A549 (cell line): Measurements from ENCODE around the gene ABHD11. TPM values are rescaled to one million over a fixed set of nuclear protein-coding genes. Genes with fewer than 3 reads are reported as not detected.

Experiments used
- ATAC-seq, 2 experiments: fragments of 200-7000 bp in 1 of 2; fragments of >200 bp in 1 of 2; cut with Nextera tagmentation in 1 of 2; cut with Tn5 transposase in 1 of 2; 3 replicates each; pipeline versions ENCODE4 v1.8.0 to v1.9.1; 2018 to 2020; ENCODE audit warnings: mild to moderate bottlenecking in 1 of 2, moderate library complexity in 1 of 2
- CTCF ChIA-PET: fragments of 300-600 bp; sonication (Branson Sonifier 250); formaldehyde crosslinking; extraction: SDS; loops from one replicate; lab custom pipeline; 2021; ENCODE audit warnings: antibody characterized with exemption, inconsistent platforms; lab: Yijun Ruan, JAX
- POLR2A ChIA-PET: fragments of 350-600 bp; formaldehyde crosslinking; extraction: SDS; loops from one replicate; lab custom pipeline; 2021; ENCODE audit warnings: antibody characterized with exemption, inconsistent platforms; lab: Yijun Ruan, JAX
- DNase-seq, 2 experiments: peaks; one replicate each; pipeline versions ENCODE4 v3.0.0 to v3.0.0-alpha.2; 2011 to 2016; ENCODE audit warnings: low read depth in 1 of 2, low spot score in 1 of 2
- FAIRE-seq: peaks from 2 replicates; lab custom pipeline; 2011; peaks lifted over from hg19 to GRCh38; lab: Jason Lieb, UNC
- H3K27ac ChIP-seq, 2 experiments: fragments of >200 bp; sonication (Bioruptor Twin); formaldehyde crosslinking; 3 replicates each; pipeline ENCODE4 v1.5.1; 2016 to 2017
- H3K4me1 ChIP-seq: fragments of >200 bp; sonication (Bioruptor Twin); formaldehyde crosslinking; 3 replicates; pipeline ENCODE4 v1.6.1; 2016
- H3K4me2 ChIP-seq: fragments of >200 bp; sonication (Bioruptor Twin); formaldehyde crosslinking; 3 replicates; pipeline ENCODE4 v1.6.1; 2016
- H3K4me3 ChIP-seq: fragments of >200 bp; sonication (Bioruptor Twin); formaldehyde crosslinking; 3 replicates; pipeline ENCODE4 v1.5.1; 2016
- H3K9me3 ChIP-seq: fragments of >200 bp; sonication (Bioruptor Twin); formaldehyde crosslinking; 3 replicates; pipeline ENCODE4 v1.6.1; 2016
- BHLHE40 ChIP-seq: IDR thresholded peaks from 2 replicates; pipeline ENCODE4 v1.6.1; 2012; ENCODE audit warnings: low read depth, low read length, inconsistent platforms
- CHD4 ChIP-seq: fragments of 200-600 bp; sonication (generic); IDR thresholded peaks from 2 replicates; pipeline ENCODE4 v1.6.1; 2016; ENCODE audit warnings: antibody characterized with exemption, mild to moderate bottlenecking, borderline replicate concordance
- EHF ChIP-seq: fragments of 250-450 bp; sonication (Bioruptor Pico); IDR thresholded peaks from 2 replicates; pipeline ENCODE4 v1.5.0; 2020; ENCODE audit warnings: mild to moderate bottlenecking
- EP300 ChIP-seq, 2 experiments: fragments of >200 bp; sonication (Bioruptor Twin); formaldehyde crosslinking; IDR thresholded peaks; 2 replicates in 1 of 2; 3 replicates in 1 of 2; pipeline ENCODE4 v1.6.1; 2016 to 2017
- ESRRA ChIP-seq: fragments of 150-350 bp; IDR thresholded peaks from 2 replicates; pipeline ENCODE4 v1.6.1; 2014; ENCODE audit warnings: mild to moderate bottlenecking, low read length, borderline replicate concordance
- HOXA7 ChIP-seq: fragments of 250-450 bp; sonication (Bioruptor Pico); IDR thresholded peaks from 2 replicates; pipeline ENCODE4 v1.5.0; 2020; ENCODE audit warnings: mild to moderate bottlenecking, moderate library complexity
- HOXB5 ChIP-seq: fragments of 250-450 bp; sonication (Bioruptor Pico); IDR thresholded peaks from 2 replicates; pipeline ENCODE4 v1.5.0; 2020; ENCODE audit warnings: mild to moderate bottlenecking, moderate library complexity
- JUN ChIP-seq, 2 experiments: fragments of >200 bp; sonication (Bioruptor Twin); formaldehyde crosslinking; IDR thresholded peaks; 2 replicates in 1 of 2; 3 replicates in 1 of 2; pipeline ENCODE4 v1.6.1; 2016 to 2017
- KDM1A ChIP-seq: fragments of 200-600 bp; sonication (generic); IDR thresholded peaks from 2 replicates; pipeline ENCODE4 v1.6.1; 2016; ENCODE audit warnings: low read depth, mild to moderate bottlenecking
- KDM5A ChIP-seq: fragments of 200-600 bp; sonication (generic); IDR thresholded peaks from 2 replicates; pipeline ENCODE4 v1.6.1; 2016; ENCODE audit warnings: antibody characterized with exemption, mild to moderate bottlenecking
- MYC ChIP-seq: IDR thresholded peaks from 2 replicates; pipeline ENCODE4 v1.6.1; 2012; ENCODE audit warnings: mild to moderate bottlenecking, inconsistent platforms, low read length, improper control_type of control experiment, borderline replicate concordance
- PHF8 ChIP-seq: fragments of 200-600 bp; sonication (generic); IDR thresholded peaks from 2 replicates; pipeline ENCODE4 v1.6.1; 2016; ENCODE audit warnings: low read depth, mild to moderate bottlenecking, antibody characterized with exemption, moderate library complexity, borderline replicate concordance
- POLR2A ChIP-seq: IDR thresholded peaks from 2 replicates; pipeline ENCODE4 v1.6.1; 2012; ENCODE audit warnings: mild to moderate bottlenecking, low read length
- RAD21 ChIP-seq, 2 experiments: fragments of >200 bp in 1 of 2; sonication (Bioruptor Twin) in 1 of 2; formaldehyde crosslinking in 1 of 2; IDR thresholded peaks in 1 of 2; conservative IDR thresholded peaks in 1 of 2; 2 replicates in 1 of 2; 3 replicates in 1 of 2; pipeline ENCODE4 v1.6.1; 2012 to 2018; ENCODE audit warnings: inconsistent platforms in 1 of 2
- RCOR1 ChIP-seq: fragments of 150-350 bp; IDR thresholded peaks from 2 replicates; pipeline ENCODE4 v1.6.1; 2014; ENCODE audit warnings: antibody characterized with exemption, low read length, low read depth
- USF2 ChIP-seq: fragments of 450-650 bp; IDR thresholded peaks from 2 replicates; pipeline ENCODE4 v1.6.1; 2014; ENCODE audit warnings: antibody characterized with exemption
- ZC3H11A ChIP-seq: fragments of 450-650 bp; IDR thresholded peaks from 2 replicates; pipeline ENCODE4 v1.6.1; 2014; ENCODE audit warnings: antibody characterized with exemption, mild to moderate bottlenecking
- WGBS: methylation state at CpG from one replicate; pipeline ENCODE4 v1.1.6; 2017; ENCODE audit errors: missing lambda C conversion rate; 5-methylcytosine and 5-hydroxymethylcytosine counted together
- polyA plus RNA-seq, 4 experiments: library from polyadenylated mRNA; depleted of rRNA in 3 of 4; stranded (reverse); fragments of >200 nt; fragmentation: RNase III in 1 of 4; extraction: RNeasy Plus Mini Kit Qiagen cat#74134 plus additional on column Dnase treatment in 1 of 4; gene quantifications; 2 replicates in 3 of 4; 3 replicates in 1 of 4; pipeline ENCODE4 v1.2.3, GENCODE V29; 2011 to 2017
- TF ChIP-seq, protein P1 (sequence below): IDR thresholded peaks from 2 replicates; pipeline ENCODE4 v1.6.1; 2012
- TF ChIP-seq, protein P2 (sequence below): fragments of 200-600 bp; sonication (generic); IDR thresholded peaks from 2 replicates; pipeline ENCODE4 v1.6.1; 2016; ENCODE audit warnings: antibody characterized with exemption, mild to moderate bottlenecking, moderate library complexity
- TF ChIP-seq, protein P3 (sequence below): fragments of >200 bp; sonication (Bioruptor Twin); formaldehyde crosslinking; IDR thresholded peaks from 3 replicates; pipeline ENCODE4 v1.6.1; 2016

Gene ABHD11
- polyA plus RNA-seq, 2 of the 4 experiments (the other 2 are of a cell fraction) = 8.1 to 15.1 TPM

GRCh38 chr7:73739387-73739767, 775 bp upstream of the ABHD11 start:
- ChIA-PET POLR2A (interaction anchor here (1.0 to 2.5 kb wide), 7 partner anchors 18 to 117 kb away, joined by 3 to 16 read pairs (median 6); partner anchors contain the start of genes METTL27 and MLXIPL), CTCF (interaction anchor here (0.6 to 12.2 kb wide), 6 partner anchors 33 to 244 kb away, joined by 3 to 273 read pairs (median 4); no protein-coding TSS in a partner anchor)
- Histone ChIP-seq H3K9me3 (no peaks in the 10 kb centered on the region), H3K4me1 (peaks cover 24% of the 10 kb centered on the region), H3K4me3 (peak overlapping the region; percentile 78), H3K27ac (peak overlapping the region; percentile 88 to 96), H3K4me2 (peak overlapping the region; percentile 77)
- FAIRE-seq (no peak), DNase-seq (no peak), ATAC-seq (0 out of 6 replicates have a peak, but pooled peaks of 1 of the 2 experiments have one; percentile 1)
- 63% methylated on average over 13 of the region's 13 CpGs for WGBS
- TF ChIP-seq BHLHE40 (no peak), EP300 (IDR thresholded peaks at IDR 0.05) (no peak), JUN (IDR thresholded peaks at IDR 0.05) (no peak)

DNA sequence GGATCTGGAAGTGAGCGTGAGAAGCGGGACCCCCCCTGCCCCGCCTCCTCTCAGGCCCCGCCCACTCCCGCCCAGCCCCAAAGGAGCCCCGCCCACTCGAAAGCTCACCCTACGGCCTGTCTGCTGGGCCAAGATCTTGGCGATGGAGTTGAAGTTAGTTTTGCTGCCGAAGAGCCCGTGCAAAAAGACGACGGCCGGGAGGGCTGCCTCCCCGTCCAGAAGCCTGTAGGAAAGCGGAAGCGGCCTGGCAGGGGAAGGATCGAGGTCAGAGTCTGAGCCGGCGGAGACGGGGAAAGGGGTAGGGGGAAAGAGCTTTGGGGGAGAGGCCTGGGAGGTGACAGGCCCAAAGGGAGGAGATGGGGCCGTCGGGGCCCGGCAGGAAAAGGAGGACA, 386 bp downstream of the ABHD11 start:
- CTCF ChIA-PET = interaction anchor here (1.3 to 12.2 kb wide), 5 partner anchors 12 to 286 kb away, joined by 4 to 273 read pairs (median 12); no protein-coding TSS in a partner anchor
- POLR2A ChIA-PET = interaction anchor here (0.6 to 2.5 kb wide), 11 partner anchors 15 to 291 kb away, joined by 3 to 16 read pairs (median 3); partner anchors contain the start of genes METTL27 and TBL2
- Histone ChIP-seq H3K27ac (peak overlapping the region; percentile 86 to 96), H3K4me3 (peak overlapping the region; percentile 78), H3K9me3 (no peaks in the 10 kb centered on the region), H3K4me1 (peaks cover 24% of the 10 kb centered on the region), H3K4me2 (peak overlapping the region; percentile 87)
- ATAC-seq = peak; percentile 20 to 46; a peak in 5 of 6 replicates
- TF ChIP-seq ESRRA (no peak), RCOR1 (no peak), PHF8 (peak; percentile 59; the same call in 1 of the 2 replicates), HOXA7 (CRISPR knock-in tag) (no peak), MYC (no peak)
- WGBS = under 1% methylated on average over 17 of the region's 24 CpGs
- peak; percentile 65 to 74 for DNase-seq
- FAIRE-seq = no peak

GRCh38 chr7:73737491-73738219, 947 bp downstream of the ABHD11 start:
- no peak for DNase-seq
- H3K4me1 ChIP-seq = peaks cover 18% of the 10 kb centered on the region
- H3K9me3 ChIP-seq = no peaks in the 10 kb centered on the region
- CTCF ChIA-PET = interaction anchor here (0.5 to 12.2 kb wide), 8 partner anchors 12 to 665 kb away, joined by 3 to 273 read pairs (median 8); partner anchors contain the start of gene VPS37D
- no peak for ATAC-seq
- peak overlapping the region; percentile 87 for H3K4me2 ChIP-seq
- no peak for TF ChIP-seq KDM1A
- TF ChIP-seq, protein P1, sequence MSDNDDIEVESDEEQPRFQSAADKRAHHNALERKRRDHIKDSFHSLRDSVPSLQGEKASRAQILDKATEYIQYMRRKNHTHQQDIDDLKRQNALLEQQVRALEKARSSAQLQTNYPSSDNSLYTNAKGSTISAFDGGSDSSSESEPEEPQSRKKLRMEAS = no peak
- no peak for TF ChIP-seq KDM5A
- TF ChIP-seq RCOR1 = no peak
- no peak for TF ChIP-seq USF2
- no peak for TF ChIP-seq HOXB5 (CRISPR knock-in tag)
- TF ChIP-seq PHF8 = no peak
- TF ChIP-seq, protein P2, sequence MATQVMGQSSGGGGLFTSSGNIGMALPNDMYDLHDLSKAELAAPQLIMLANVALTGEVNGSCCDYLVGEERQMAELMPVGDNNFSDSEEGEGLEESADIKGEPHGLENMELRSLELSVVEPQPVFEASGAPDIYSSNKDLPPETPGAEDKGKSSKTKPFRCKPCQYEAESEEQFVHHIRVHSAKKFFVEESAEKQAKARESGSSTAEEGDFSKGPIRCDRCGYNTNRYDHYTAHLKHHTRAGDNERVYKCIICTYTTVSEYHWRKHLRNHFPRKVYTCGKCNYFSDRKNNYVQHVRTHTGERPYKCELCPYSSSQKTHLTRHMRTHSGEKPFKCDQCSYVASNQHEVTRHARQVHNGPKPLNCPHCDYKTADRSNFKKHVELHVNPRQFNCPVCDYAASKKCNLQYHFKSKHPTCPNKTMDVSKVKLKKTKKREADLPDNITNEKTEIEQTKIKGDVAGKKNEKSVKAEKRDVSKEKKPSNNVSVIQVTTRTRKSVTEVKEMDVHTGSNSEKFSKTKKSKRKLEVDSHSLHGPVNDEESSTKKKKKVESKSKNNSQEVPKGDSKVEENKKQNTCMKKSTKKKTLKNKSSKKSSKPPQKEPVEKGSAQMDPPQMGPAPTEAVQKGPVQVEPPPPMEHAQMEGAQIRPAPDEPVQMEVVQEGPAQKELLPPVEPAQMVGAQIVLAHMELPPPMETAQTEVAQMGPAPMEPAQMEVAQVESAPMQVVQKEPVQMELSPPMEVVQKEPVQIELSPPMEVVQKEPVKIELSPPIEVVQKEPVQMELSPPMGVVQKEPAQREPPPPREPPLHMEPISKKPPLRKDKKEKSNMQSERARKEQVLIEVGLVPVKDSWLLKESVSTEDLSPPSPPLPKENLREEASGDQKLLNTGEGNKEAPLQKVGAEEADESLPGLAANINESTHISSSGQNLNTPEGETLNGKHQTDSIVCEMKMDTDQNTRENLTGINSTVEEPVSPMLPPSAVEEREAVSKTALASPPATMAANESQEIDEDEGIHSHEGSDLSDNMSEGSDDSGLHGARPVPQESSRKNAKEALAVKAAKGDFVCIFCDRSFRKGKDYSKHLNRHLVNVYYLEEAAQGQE = no peak
- TF ChIP-seq ZC3H11A = no peak
- TF ChIP-seq EHF (CRISPR knock-in tag) = no peak
- TF ChIP-seq POLR2A = no peak
- no peak for TF ChIP-seq RAD21 (conservative IDR thresholded peaks at IDR 0.05 in 1 of 2, IDR thresholded peaks at IDR 0.05 in 1 of 2)
- TF ChIP-seq, protein P3, sequence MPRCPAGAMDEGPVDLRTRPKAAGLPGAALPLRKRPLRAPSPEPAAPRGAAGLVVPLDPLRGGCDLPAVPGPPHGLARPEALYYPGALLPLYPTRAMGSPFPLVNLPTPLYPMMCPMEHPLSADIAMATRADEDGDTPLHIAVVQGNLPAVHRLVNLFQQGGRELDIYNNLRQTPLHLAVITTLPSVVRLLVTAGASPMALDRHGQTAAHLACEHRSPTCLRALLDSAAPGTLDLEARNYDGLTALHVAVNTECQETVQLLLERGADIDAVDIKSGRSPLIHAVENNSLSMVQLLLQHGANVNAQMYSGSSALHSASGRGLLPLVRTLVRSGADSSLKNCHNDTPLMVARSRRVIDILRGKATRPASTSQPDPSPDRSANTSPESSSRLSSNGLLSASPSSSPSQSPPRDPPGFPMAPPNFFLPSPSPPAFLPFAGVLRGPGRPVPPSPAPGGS = no peak
- TF ChIP-seq CHD4 = no peak
- H3K4me3 ChIP-seq = peak overlapping the region; percentile 78
- FAIRE-seq = no peak
- POLR2A ChIA-PET = interaction anchor here (0.6 to 1.5 kb wide), 5 partner anchors 30 to 292 kb away, joined by 3 to 4 read pairs (median 3); no protein-coding TSS in a partner anchor
- WGBS = 69% methylated on average over 17 of the region's 17 CpGs
- peak overlapping the region; percentile 86 to 96; a peak in 4 of 6 replicates for H3K27ac ChIP-seq
